HCT116 (cell line): ENCODE data around the gene HOXB13. TPM values are rescaled to one million over a fixed set of nuclear protein-coding genes. Genes with fewer than 3 reads are reported as not detected.

Experiments
- ATAC-seq: fragments of 200-7000 bp; cut with Tn5 transposase; 2 replicates; pipeline ENCODE4 v1.9.1; 2020; ENCODE audit warnings: mild to moderate bottlenecking, moderate library complexity
- BruUV-seq: library from RNA; stranded (reverse); fragments of 400-500 nt; replicated peaks from 2 replicates; lab custom pipeline; 2021; lab: Mats Ljungman, UMichigan
- CTCF ChIA-PET: fragments of 300-600 bp; sonication (Branson Sonifier 250); formaldehyde crosslinking; loops from one replicate; lab custom pipeline; 2021; ENCODE audit warnings: antibody characterized with exemption; lab: Charles Lee
- POLR2A ChIA-PET: fragments of 300-600, 350-600 bp; sonication (Branson Sonifier 250); formaldehyde crosslinking; loops from one replicate; lab custom pipeline; 2021; ENCODE audit warnings: antibody characterized with exemption; lab: Charles Lee
- RAD21 ChIA-PET, 2 experiments: fragments of 300-600 bp; sonication (Branson Sonifier 250); formaldehyde crosslinking; loops; one replicate each; lab custom pipeline; 2023; ENCODE audit warnings: low total read pairs in 2 of 2; ENCODE audit not compliant: uncharacterized antibody in 2 of 2, unreplicated experiment in 2 of 2, low non-redundant PET in 1 of 2; lab: Charles Lee
- DNase-seq: peaks from one replicate; pipeline ENCODE4 v3.0.0-alpha.2; 2010; ENCODE audit warnings: low read depth, low spot score
- H2AFZ ChIP-seq: fragments of 200-600 bp; shearing (Covaris generic), sonication (generic); 2 replicates; pipeline ENCODE4 v1.6.1; 2017; ENCODE audit warnings: low read depth, mixed run types, mixed read lengths, antibody characterized with exemption, low read length; ENCODE audit not compliant: poor library complexity, severe bottlenecking
- H3K27ac ChIP-seq: 2 replicates; pipeline ENCODE4 v1.5.1; 2012; ENCODE audit warnings: low read depth, low read length
- H3K27me3 ChIP-seq: fragments of 200-600 bp; sonication (generic); 2 replicates; pipeline ENCODE4 v1.6.1; 2016; ENCODE audit warnings: mixed run types, low read length, mixed read lengths; ENCODE audit not compliant: insufficient read depth
- H3K36me3 ChIP-seq, 2 experiments: fragments of 200-500 bp in 1 of 2; fragments of 200-600 bp in 1 of 2; sonication (Bioruptor generic) in 1 of 2; sonication (generic) in 1 of 2; 2 replicates each; pipeline versions ENCODE4 v1.5.1 to v1.6.1; 2014 to 2016; ENCODE audit warnings: low read length in 2 of 2, inconsistent platforms in 1 of 2, mixed read lengths in 1 of 2, mixed run types in 1 of 2; ENCODE audit not compliant: insufficient read depth in 2 of 2, control insufficient read depth in 1 of 2
- H3K4me1 ChIP-seq, 2 experiments: fragments of 200-600 bp in 1 of 2; sonication (generic) in 1 of 2; 2 replicates each; pipeline versions ENCODE4 v1.5.1 to v1.6.1; 2012 to 2017; ENCODE audit warnings: low read length in 2 of 2, inconsistent platforms in 1 of 2, mild to moderate bottlenecking in 1 of 2, mixed read lengths in 1 of 2, mixed run types in 1 of 2, moderate library complexity in 1 of 2; ENCODE audit not compliant: insufficient read depth in 2 of 2, control insufficient read depth in 1 of 2
- H3K4me2 ChIP-seq: fragments of 200-600 bp; sonication (generic); 2 replicates; pipeline ENCODE4 v1.6.1; 2017; ENCODE audit warnings: mixed run types, low read length, mixed read lengths
- H3K4me3 ChIP-seq, 2 experiments: fragments of 200-600 bp in 1 of 2; sonication (generic) in 1 of 2; replicated peaks in 1 of 2; 2 replicates each; pipeline ENCODE4 v1.5.1; 2011 to 2016; ENCODE audit warnings: low read length in 2 of 2, control low read depth in 1 of 2, low read depth in 1 of 2, mild to moderate bottlenecking in 1 of 2, mixed read lengths in 1 of 2, mixed run types in 1 of 2
- H3K79me2 ChIP-seq: fragments of 200-600 bp; sonication (generic); 2 replicates; pipeline ENCODE4 v1.6.1; 2017; ENCODE audit warnings: mild to moderate bottlenecking, mixed run types, low read length, moderate library complexity, mixed read lengths; ENCODE audit not compliant: insufficient read depth
- H3K9ac ChIP-seq: fragments of 200-600 bp; sonication (generic); 2 replicates; pipeline ENCODE4 v1.6.1; 2016; ENCODE audit warnings: low read length, mixed read lengths
- H3K9me2 ChIP-seq: fragments of 200-600 bp; sonication (generic), shearing (Covaris generic); 2 replicates; pipeline ENCODE4 v1.6.1; 2017; ENCODE audit warnings: mixed run types, mild to moderate bottlenecking, moderate library complexity; ENCODE audit not compliant: insufficient read depth
- H3K9me3 ChIP-seq, 2 experiments: fragments of 200-500 bp in 1 of 2; fragments of 200-600 bp in 1 of 2; sonication (Bioruptor generic) in 1 of 2; sonication (generic) in 1 of 2; 2 replicates each; pipeline ENCODE4 v1.6.1; 2014 to 2017; ENCODE audit warnings: low read length in 2 of 2, mixed read lengths in 2 of 2, inconsistent platforms in 1 of 2, low read depth in 1 of 2, mild to moderate bottlenecking in 1 of 2, mixed run types in 1 of 2, moderate library complexity in 1 of 2; ENCODE audit not compliant: control insufficient read depth in 1 of 2, insufficient read depth in 1 of 2
- H4K20me1 ChIP-seq: fragments of 200-600 bp; sonication (generic), shearing (Covaris generic); 2 replicates; pipeline ENCODE4 v1.6.1; 2017; ENCODE audit warnings: mixed run types, mild to moderate bottlenecking, moderate library complexity; ENCODE audit not compliant: insufficient read depth
- ATF3 ChIP-seq: IDR thresholded peaks from 2 replicates; pipeline ENCODE4 v1.6.1; 2012
- CBX3 ChIP-seq: IDR thresholded peaks from 2 replicates; pipeline ENCODE4 v1.6.1; 2012; ENCODE audit warnings: low read depth
- CEBPB ChIP-seq: IDR thresholded peaks from 2 replicates; pipeline ENCODE4 v1.6.1; 2012; ENCODE audit warnings: low read depth
- CTCF ChIP-seq, 3 experiments: fragments of 200-600 bp in 1 of 3; sonication (generic) in 1 of 3; IDR thresholded peaks in 2 of 3; conservative IDR thresholded peaks in 1 of 3; 2 replicates each; pipeline ENCODE4 v1.5.1; 2012 to 2017; ENCODE audit warnings: low read depth in 2 of 3, low read length in 2 of 3, antibody characterized with exemption in 1 of 3, borderline replicate concordance in 1 of 3, control low read depth in 1 of 3, mild to moderate bottlenecking in 1 of 3, mixed read lengths in 1 of 3, mixed run types in 1 of 3, moderate library complexity in 1 of 3; ENCODE audit not compliant: insufficient read depth in 1 of 3
- EGR1 ChIP-seq: IDR thresholded peaks from 2 replicates; pipeline ENCODE4 v1.6.1; 2012; ENCODE audit warnings: low read depth
- ELF1 ChIP-seq: IDR thresholded peaks from 2 replicates; pipeline ENCODE4 v1.6.1; 2012; ENCODE audit warnings: low read depth, borderline replicate concordance
- EZH2 ChIP-seq: fragments of 200-600 bp; sonication (generic); IDR thresholded peaks from 2 replicates; pipeline ENCODE4 v1.6.1; 2017; ENCODE audit warnings: antibody characterized with exemption, mixed run types
- FOSL1 ChIP-seq: IDR thresholded peaks from 2 replicates; pipeline ENCODE4 v1.6.1; 2012; ENCODE audit warnings: low read depth
- POLR2AphosphoS5 ChIP-seq: IDR thresholded peaks from 2 replicates; pipeline ENCODE4 v1.6.1; 2011; ENCODE audit warnings: mild to moderate bottlenecking, low read depth, low read length, moderate library complexity
- SIN3A ChIP-seq: IDR thresholded peaks from 2 replicates; pipeline ENCODE4 v1.6.1; 2012; ENCODE audit warnings: low read depth
- SP1 ChIP-seq: IDR thresholded peaks from 2 replicates; pipeline ENCODE4 v1.6.1; 2012; ENCODE audit warnings: low read depth
- SRF ChIP-seq: IDR thresholded peaks from 2 replicates; pipeline ENCODE4 v1.6.1; 2012; ENCODE audit warnings: low read depth
- intact Hi-C: fragments of 100-400 bp; cut with micrococcal nuclease; formaldehyde crosslinking; loops from 2 replicates; pipeline ENCODE4 v1.10.0; 2022
- total RNA-seq: library from RNA; stranded (reverse); gene quantifications from one replicate; pipeline ENCODE4 v1.2.1, GENCODE V29; 2021; ENCODE audit not compliant: unreplicated experiment

HOXB13 gene
- total RNA-seq, 1 experiment from 2014 or later: 7.8 TPM

GRCh38 chr17:48755356-48755755 lies 26.8 kb upstream of the HOXB13 start:
- intact Hi-C loops: no loop called here
- Histone ChIP-seq H3K9me2 (no peaks in the 10 kb centered on the region), H3K9ac (no peak overlapping the region), H3K27ac (no peak overlapping the region), H4K20me1 (no peaks in the 10 kb centered on the region)
- TF ChIP-seq POLR2AphosphoS5: no peak
- TF ChIP-seq ATF3: no peak
- TF ChIP-seq CEBPB: no peak
- TF ChIP-seq CBX3: no peak
- no peak for TF ChIP-seq ELF1
- TF ChIP-seq CTCF (IDR thresholded peaks at IDR 0.05 in 2 of 3, conservative IDR thresholded peaks at IDR 0.05 in 1 of 3; ENCODE audit: borderline replicate concordance in 1 of 3, insufficient read depth in 1 of 3, low read depth in 2 of 3, low read length in 2 of 3): no peak
- no peak for TF ChIP-seq SP1
- no peak for TF ChIP-seq SRF
- TF ChIP-seq FOSL1: no peak
- TF ChIP-seq SIN3A: no peak
- no peak for TF ChIP-seq EGR1
- no peak for TF ChIP-seq EZH2
- TF ChIP-seq, all 23 proteins: peak for 0
- Histone ChIP-seq H3K79me2 (no peaks in the 10 kb centered on the region), H3K36me3 (no peaks in the 10 kb centered on the region), H3K9me3 (no peaks in the 10 kb centered on the region), H3K4me1 (peaks cover 0 to 7% of the 10 kb centered on the region in 2 experiments; a peak in 1 of 4 replicates), H3K4me2 (no peak overlapping the region), H3K4me3 (no peak overlapping the region), H2AFZ (no peak overlapping the region), H3K27me3 (0 out of 2 replicates have a peak, but pooled peaks cover 6% of the 10 kb centered on the region)
- RAD21 ChIA-PET: interaction anchor here in 1 of 2 experiments (0.6 kb wide), 1 partner anchor 27 kb away, joined by 4 read pairs; the partner anchor contains the start of gene HOXB13
- POLR2A ChIA-PET: no interaction called here
- BruUV-seq: no TSS peak
- CTCF ChIA-PET: interaction anchor here (0.7 kb wide), 1 partner anchor 83 kb away, joined by 3 read pairs; no protein-coding TSS in a partner anchor
- ATAC-seq: no peak
- no peak for DNase-seq
